Activated CD4-positive, alpha-beta T cell treated with anti-CD3 and anti-CD28 coated beads for 36 hours (primary cell): ENCODE data around the gene CDK6. TPM values are rescaled to one million over a fixed set of nuclear protein-coding genes. Genes with fewer than 3 reads are reported as not detected.

ENCODE experiments used
- ATAC-seq: fragments of 200-7000 bp; cut with Tn5 transposase; one replicate; pipeline ENCODE4 v1.10.0; 2021; ENCODE audit warnings: mild to moderate bottlenecking, moderate library complexity
- CTCF ChIA-PET: fragments of 350-600 bp; sonication (Branson Sonifier 250); formaldehyde crosslinking; loops from one replicate; lab custom pipeline; 2021; ENCODE audit warnings: antibody characterized with exemption; lab: Charles Lee
- POLR2A ChIA-PET: fragments of 350-600 bp; sonication (Branson Sonifier 250); formaldehyde crosslinking; loops from one replicate; lab custom pipeline; 2021; ENCODE audit warnings: antibody characterized with exemption, inconsistent platforms; lab: Charles Lee
- DNase-seq: peaks from one replicate; pipeline ENCODE4 v3.0.0-alpha.2; 2020
- H3K27ac Mint-ChIP-seq: one replicate; pipeline ENCODE4 v1.8.0; 2021; ENCODE audit warnings: mixed read lengths
- H3K27me3 Mint-ChIP-seq: one replicate; pipeline ENCODE4 v1.8.0; 2021; ENCODE audit warnings: mixed read lengths
- H3K36me3 Mint-ChIP-seq: one replicate; pipeline ENCODE4 v1.8.0; 2021; ENCODE audit warnings: low read depth, mixed read lengths
- H3K4me1 Mint-ChIP-seq: one replicate; pipeline ENCODE4 v1.8.0; 2021; ENCODE audit warnings: mixed read lengths
- H3K4me3 Mint-ChIP-seq: one replicate; pipeline ENCODE4 v1.8.0; 2021; ENCODE audit warnings: mild to moderate bottlenecking, moderate library complexity, mixed read lengths
- H3K9me3 Mint-ChIP-seq: one replicate; pipeline ENCODE4 v1.8.0; 2021; ENCODE audit warnings: low read depth, mixed read lengths
- intact Hi-C, 2 experiments: fragments of 100-400 bp; cut with DNase I in 1 of 2; cut with micrococcal nuclease in 1 of 2; formaldehyde crosslinking; loops; one replicate each; pipeline versions ENCODE4 v1.14.2 to v1.15.1; 2022 to 2024; cut with DNase I, micrococcal nuclease
- total RNA-seq, 2 experiments: library from RNA; stranded (reverse); gene quantifications; one replicate each; pipeline ENCODE4 v1.2.3, GENCODE V29; 2021

Gene CDK6
- total RNA-seq, 2 experiments from 2014 or later: 118 to 135 TPM

DNA sequence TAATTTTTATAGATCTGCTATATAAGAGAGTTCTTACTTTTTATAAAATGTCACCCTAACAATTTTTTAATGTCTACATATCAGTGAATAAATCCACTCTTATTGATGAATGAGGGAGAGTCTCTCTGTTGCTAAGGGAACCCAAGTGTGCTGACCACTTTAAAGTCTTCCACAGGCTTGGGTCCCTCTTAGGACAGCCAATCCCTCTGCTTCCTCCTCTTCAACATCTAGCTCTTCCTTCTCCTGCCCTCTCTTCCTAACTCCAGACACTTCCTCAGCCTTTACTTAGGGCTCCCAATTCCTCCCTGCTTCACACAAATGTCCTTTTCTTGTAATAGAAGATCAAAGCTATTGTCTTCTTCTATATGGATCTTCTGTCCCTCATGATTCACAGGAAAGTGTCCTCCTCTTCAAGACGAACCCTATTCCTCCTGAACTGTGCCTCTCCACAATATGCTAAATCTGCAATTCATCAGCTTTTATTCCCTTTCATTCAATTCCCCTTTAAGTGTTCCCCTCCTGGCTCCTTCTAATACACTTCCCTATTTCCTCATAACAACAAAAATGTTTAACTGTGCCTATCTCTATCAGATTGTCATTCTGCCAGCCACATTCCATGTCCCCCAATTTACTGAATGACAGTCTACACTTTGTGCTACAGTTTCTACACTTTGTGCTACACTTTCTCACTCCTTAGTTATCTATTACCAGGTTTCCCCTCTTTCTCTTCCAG, 37.7 kb downstream of the CDK6 start:
- Mint-ChIP-seq H3K27ac (no peak overlapping the region), H3K9me3 (no peaks in the 10 kb centered on the region)

DNA sequence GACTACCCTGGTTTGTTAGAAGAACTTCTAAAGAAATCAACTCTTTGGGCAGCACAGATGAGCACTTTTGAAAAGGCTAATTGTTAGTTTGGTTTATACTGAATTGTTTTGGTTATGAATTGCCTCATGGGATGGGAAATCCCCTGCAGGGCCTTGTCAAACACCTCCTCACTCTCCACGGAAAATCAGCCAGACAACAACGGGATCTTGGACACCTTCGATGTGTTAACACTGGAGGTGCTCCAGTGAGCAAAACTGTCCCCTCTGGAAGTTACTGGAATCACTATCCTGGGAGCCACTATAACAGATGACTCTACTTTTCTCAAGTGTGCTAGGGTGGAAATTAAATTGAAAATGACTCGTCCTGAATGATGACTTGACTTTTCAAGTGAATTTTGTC, 38.7 kb downstream of the CDK6 start:
- intact Hi-C loops: loop anchor here (1.0 to 5.0 kb wide), 3 partner anchors 12 to 40 kb away; no protein-coding TSS in a partner anchor
- ATAC-seq: peak; percentile 81
- no peaks in the 10 kb centered on the region for H3K9me3 Mint-ChIP-seq
- DNase-seq: peak; percentile 50
- H3K4me1 Mint-ChIP-seq: peaks cover 34% of the 10 kb centered on the region
- POLR2A ChIA-PET: no interaction called here
- no peaks in the 10 kb centered on the region for H3K27me3 Mint-ChIP-seq
- CTCF ChIA-PET: no interaction called here
- no peak overlapping the region for H3K27ac Mint-ChIP-seq
- H3K36me3 Mint-ChIP-seq: peaks cover 21% of the 10 kb centered on the region
- no peak overlapping the region for H3K4me3 Mint-ChIP-seq

More for the DNA sequence above, 37.7 kb downstream of the CDK6 start:
- Mint-ChIP-seq H3K27me3 (no peaks in the 10 kb centered on the region), H3K4me1 (peaks cover 30% of the 10 kb centered on the region), H3K36me3 (peaks cover 22% of the 10 kb centered on the region), H3K4me3 (no peak overlapping the region)
- ATAC-seq (no peak), DNase-seq (no peak)
- intact Hi-C loops: loop anchor here in 1 of 2 experiments (5.0 kb wide), 1 partner anchor 41 kb away; no protein-coding TSS in a partner anchor
- CTCF ChIA-PET: interaction anchor here (0.6 to 1.0 kb wide), 2 partner anchors 15 to 31 kb away, joined by 3 read pairs; no protein-coding TSS in a partner anchor
- POLR2A ChIA-PET: no interaction called here

GRCh38 chr7:92797284-92797683, 39.1 kb downstream of the CDK6 start:
- ChIA-PET POLR2A (no interaction called here), CTCF (no interaction called here)
- H3K4me1 Mint-ChIP-seq: peaks cover 37% of the 10 kb centered on the region

DNA sequence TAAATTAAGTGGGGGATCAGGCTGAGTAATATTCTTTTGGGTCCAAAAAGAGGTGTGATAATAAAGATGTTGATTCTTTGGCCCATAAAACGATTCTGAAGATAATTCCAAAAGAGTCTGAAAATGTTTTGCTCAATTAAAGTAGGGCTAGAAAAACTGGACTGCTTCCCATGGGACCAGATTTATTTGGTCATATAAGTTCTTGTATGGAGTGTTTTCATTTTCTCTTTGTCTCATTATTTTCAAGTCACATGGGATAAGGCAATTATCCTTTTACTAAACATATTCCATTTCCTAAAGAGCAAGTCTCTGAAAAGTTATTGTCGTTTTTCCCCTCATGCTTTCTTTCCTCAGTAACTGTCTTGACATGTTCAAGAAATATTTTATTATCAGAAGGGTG, 41.5 kb downstream of the CDK6 start:
- H3K36me3 Mint-ChIP-seq: peaks cover 42% of the 10 kb centered on the region
- POLR2A ChIA-PET: no interaction called here
- intact Hi-C loops: loop anchor here in 1 of 2 experiments (5.0 kb wide), 1 partner anchor 38 kb away; no protein-coding TSS in a partner anchor

More at GRCh38 chr7:92797284-92797683, 39.1 kb downstream of the CDK6 start:
- no peak overlapping the region for H3K4me3 Mint-ChIP-seq
- no peak overlapping the region for H3K27ac Mint-ChIP-seq
- H3K9me3 Mint-ChIP-seq: no peaks in the 10 kb centered on the region
- intact Hi-C loops: loop anchor here (1.0 to 5.0 kb wide), 3 partner anchors 12 to 40 kb away; no protein-coding TSS in a partner anchor
- no peaks in the 10 kb centered on the region for H3K27me3 Mint-ChIP-seq
- ATAC-seq (no peak), DNase-seq (no peak)
- H3K36me3 Mint-ChIP-seq: peaks cover 22% of the 10 kb centered on the region

GRCh38 chr7:92794391-92794790, 42.0 kb downstream of the CDK6 start:
- DNase-seq: no peak
- ATAC-seq: no peak
- Mint-ChIP-seq H3K4me1 (peaks cover 51% of the 10 kb centered on the region), H3K27me3 (no peaks in the 10 kb centered on the region), H3K27ac (no peak overlapping the region), H3K4me3 (no peak overlapping the region), H3K9me3 (peaks cover 10% of the 10 kb centered on the region), H3K36me3 (peaks cover 45% of the 10 kb centered on the region)
- ChIA-PET POLR2A (no interaction called here), CTCF (interaction anchor here (2.2 kb wide), 1 partner anchor 12 kb away, joined by 7 read pairs; no protein-coding TSS in a partner anchor)
- intact Hi-C loops: no loop called here

More for the DNA sequence above, 41.5 kb downstream of the CDK6 start:
- Mint-ChIP-seq H3K27ac (no peak overlapping the region), H3K4me3 (no peak overlapping the region), H3K27me3 (no peaks in the 10 kb centered on the region), H3K9me3 (peaks cover 7% of the 10 kb centered on the region), H3K4me1 (peaks cover 50% of the 10 kb centered on the region)
- DNase-seq (no peak), ATAC-seq (no peak)
- CTCF ChIA-PET: no interaction called here

- no peak for ATAC-seq
- Mint-ChIP-seq H3K27me3 (no peaks in the 10 kb centered on the region), H3K27ac (no peak overlapping the region), H3K4me3 (no peak overlapping the region), H3K9me3 (peaks cover 15% of the 10 kb centered on the region), H3K4me1 (peaks cover 51% of the 10 kb centered on the region), H3K36me3 (peaks cover 52% of the 10 kb centered on the region)
- DNase-seq: no peak
- POLR2A ChIA-PET: no interaction called here
- CTCF ChIA-PET: interaction anchor here (1.3 to 2.7 kb wide), 4 partner anchors 8 to 12 kb away, joined by 5 to 8 read pairs (median 7); no protein-coding TSS in a partner anchor
- intact Hi-C loops: loop anchor here in 1 of 2 experiments (2.0 kb wide), 1 partner anchor 29 kb away; no protein-coding TSS in a partner anchor
Measured at GRCh38 chr7:92793656-92794205, 42.6 kb downstream of the CDK6 start.

- ATAC-seq (no peak), DNase-seq (no peak)
- no peaks in the 10 kb centered on the region for H3K27me3 Mint-ChIP-seq
- ChIA-PET CTCF (interaction anchor here (0.8 kb wide), 1 partner anchor 39 kb away, joined by 3 read pairs; no protein-coding TSS in a partner anchor), POLR2A (no interaction called here)
- intact Hi-C loops: no loop called here
- H3K4me3 Mint-ChIP-seq: no peak overlapping the region
- no peak overlapping the region for H3K27ac Mint-ChIP-seq
- peaks cover 60% of the 10 kb centered on the region for H3K4me1 Mint-ChIP-seq
- peaks cover 18% of the 10 kb centered on the region for H3K9me3 Mint-ChIP-seq
- H3K36me3 Mint-ChIP-seq: peaks cover 58% of the 10 kb centered on the region
Measured at GRCh38 chr7:92790992-92791391, 45.4 kb downstream of the CDK6 start.

DNA sequence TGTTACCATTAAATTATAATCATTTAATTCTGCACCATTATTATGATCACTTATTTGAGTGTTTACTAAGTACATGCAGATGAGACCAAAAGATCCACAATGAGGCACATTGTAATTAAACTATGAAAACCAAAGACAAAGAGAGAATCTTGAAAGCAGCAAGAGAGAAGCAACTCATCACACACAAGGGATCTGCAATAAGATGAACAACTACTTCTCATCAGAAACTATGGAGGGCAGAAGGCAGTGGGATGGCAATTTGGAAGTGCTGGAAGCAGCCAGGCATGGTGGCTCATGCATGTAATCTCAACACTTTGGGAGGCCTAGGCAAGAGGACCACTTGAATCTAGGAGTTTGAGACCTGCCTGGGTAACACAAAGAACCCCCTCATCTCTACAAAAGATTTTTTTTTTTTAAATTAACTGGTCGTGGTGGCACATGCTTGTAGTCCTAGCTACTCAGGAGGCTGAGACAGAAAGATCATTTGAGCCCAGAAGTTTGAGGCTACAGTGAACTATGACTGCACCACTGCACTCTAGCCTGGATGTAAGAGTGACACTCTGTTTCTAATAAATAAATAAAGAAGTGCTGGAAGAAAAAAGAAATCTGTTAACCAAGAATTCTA, 47.7 kb downstream of the CDK6 start:
- no peak overlapping the region for H3K4me3 Mint-ChIP-seq
- peaks cover 58% of the 10 kb centered on the region for H3K36me3 Mint-ChIP-seq
- CTCF ChIA-PET: no interaction called here

GRCh38 chr7:92785923-92786322, 50.5 kb downstream of the CDK6 start:
- H3K4me3 Mint-ChIP-seq: no peak overlapping the region
- H3K4me1 Mint-ChIP-seq: peaks cover 60% of the 10 kb centered on the region
- intact Hi-C loops: no loop called here
- CTCF ChIA-PET: interaction anchor here (0.5 kb wide), 1 partner anchor 660 kb away, joined by 3 read pairs; no protein-coding TSS in a partner anchor
- H3K27me3 Mint-ChIP-seq: no peaks in the 10 kb centered on the region
- DNase-seq (no peak), ATAC-seq (peak; percentile 30)
- POLR2A ChIA-PET: no interaction called here
- no peak overlapping the region for H3K27ac Mint-ChIP-seq
- H3K9me3 Mint-ChIP-seq: peaks cover 15% of the 10 kb centered on the region
- peaks cover 47% of the 10 kb centered on the region for H3K36me3 Mint-ChIP-seq

More for the DNA sequence above, 47.7 kb downstream of the CDK6 start:
- intact Hi-C loops: no loop called here
- H3K27ac Mint-ChIP-seq: no peak overlapping the region
- ATAC-seq (no peak), DNase-seq (no peak)
- peaks cover 60% of the 10 kb centered on the region for H3K4me1 Mint-ChIP-seq
- no peaks in the 10 kb centered on the region for H3K27me3 Mint-ChIP-seq
- H3K9me3 Mint-ChIP-seq: peaks cover 18% of the 10 kb centered on the region
- POLR2A ChIA-PET: no interaction called here

DNA sequence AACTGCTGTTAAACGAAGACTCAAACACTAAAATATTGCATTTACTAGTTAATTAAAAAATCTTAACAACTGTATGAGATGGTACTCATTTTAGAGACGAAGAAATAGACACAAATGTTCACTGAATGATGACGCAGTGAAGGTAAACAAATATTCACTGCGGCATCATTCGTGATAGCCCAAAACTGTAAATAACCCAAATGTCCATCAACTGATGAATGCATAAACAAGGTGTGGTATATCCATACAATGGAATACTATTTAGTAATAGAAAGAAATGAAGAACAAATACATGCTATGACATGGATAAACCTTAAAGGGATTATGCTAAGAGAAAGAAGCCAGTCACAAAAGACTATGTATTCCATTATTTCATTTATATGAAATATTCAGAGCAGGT, 51.4 kb downstream of the CDK6 start:
- intact Hi-C loops: no loop called here
- DNase-seq (no peak), ATAC-seq (no peak)
- ChIA-PET POLR2A (no interaction called here), CTCF (no interaction called here)
- peaks cover 12% of the 10 kb centered on the region for H3K9me3 Mint-ChIP-seq
- no peaks in the 10 kb centered on the region for H3K27me3 Mint-ChIP-seq
- no peak overlapping the region for H3K4me3 Mint-ChIP-seq
- peaks cover 54% of the 10 kb centered on the region for H3K4me1 Mint-ChIP-seq
- no peak overlapping the region for H3K27ac Mint-ChIP-seq
- peaks cover 39% of the 10 kb centered on the region for H3K36me3 Mint-ChIP-seq
